ENCODE results near the gene DOCK7. TPM values are rescaled to one million over a fixed set of nuclear protein-coding genes. Genes with fewer than 3 reads are reported as not detected.
A peak's percentile ranks its signal among the peaks of the same experiment; 100 is the strongest.
"Not testable (repeated sequence)": the region's sequence is repeated elsewhere in the genome, so short reads cannot be mapped to it uniquely, and the experiment has no call there.

DOCK7 gene
- polyA plus RNA-seq, 1 donor from 2014 or later = 4.9 TPM

DNA sequence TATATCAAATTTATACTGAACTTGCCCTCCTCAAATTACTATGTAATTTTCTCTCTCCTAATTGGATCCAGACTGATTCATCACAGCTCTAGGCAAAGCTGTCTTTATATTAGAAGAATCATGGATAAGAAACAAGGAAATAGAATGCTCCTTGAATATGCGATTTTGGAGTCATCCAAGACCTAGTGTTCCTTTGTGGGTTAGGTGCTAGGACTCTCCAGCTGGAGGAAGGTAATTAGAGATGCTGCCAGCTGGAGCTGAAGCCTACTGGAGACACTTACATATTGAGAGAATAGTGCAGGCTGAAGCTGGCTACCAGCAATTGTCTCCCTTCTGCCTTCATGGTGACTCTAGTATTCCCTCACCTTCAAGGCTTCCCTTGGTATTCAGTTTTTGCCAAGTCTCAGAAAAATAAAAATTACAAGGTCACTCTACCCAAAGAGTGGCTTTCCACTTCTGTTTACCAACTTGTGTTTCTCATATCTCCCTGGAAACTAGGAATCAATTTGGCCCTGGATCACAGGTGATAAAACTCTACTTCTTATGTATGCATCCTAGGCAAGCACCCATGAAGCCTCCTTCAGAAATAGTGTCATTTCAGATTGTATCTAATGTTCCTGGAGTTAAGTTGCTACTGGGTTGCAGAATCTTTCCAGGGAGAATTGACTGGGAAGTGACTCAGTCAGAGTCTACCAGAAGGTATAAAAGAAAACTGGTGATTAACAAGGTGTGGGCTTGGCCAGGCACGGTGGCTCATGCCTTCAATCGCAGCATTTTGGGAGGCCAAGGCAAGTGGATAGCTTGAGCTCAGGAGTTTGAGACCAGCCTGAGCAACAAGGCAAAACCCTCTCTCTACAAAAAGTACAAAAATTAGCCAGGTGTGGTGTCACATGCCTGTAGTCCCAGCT, 24.4 kb upstream of the DOCK7 start:
- Mint-ChIP-seq H3K4me1 (no peaks in the 10 kb centered on the region), H3K36me3 (no peaks in the 10 kb centered on the region), H3K27me3 (no peaks in the 10 kb centered on the region), H3K9me3 (no peaks in the 10 kb centered on the region), H3K4me3 (no peak overlapping the region), H3K27ac (no peak overlapping the region)

DNA sequence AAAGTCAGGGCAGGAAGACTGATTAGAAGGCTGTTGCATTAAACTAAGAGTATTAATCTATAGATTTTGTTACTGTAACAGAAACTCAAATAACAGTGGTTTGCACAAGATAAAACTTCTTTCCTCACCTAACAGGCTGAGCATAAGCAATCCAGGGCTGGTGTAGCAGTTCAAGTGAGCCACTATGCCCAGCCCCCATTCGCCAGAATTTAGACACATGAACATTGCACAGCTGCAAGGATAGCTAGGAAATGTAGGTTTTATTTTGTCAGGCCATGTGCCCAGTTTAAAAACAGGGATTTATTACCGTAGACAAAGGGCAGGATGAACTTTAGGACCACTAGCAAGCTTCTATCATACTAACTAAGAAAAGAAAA, 19.5 kb upstream of the DOCK7 start:
- Mint-ChIP-seq H3K36me3 (peaks cover 1% of the 10 kb centered on the region), H3K9me3 (no peaks in the 10 kb centered on the region), H3K4me3 (no peak overlapping the region), H3K27ac (no peak overlapping the region), H3K27me3 (no peaks in the 10 kb centered on the region), H3K4me1 (peaks cover 0 to 3% (median 0%) of the 10 kb centered on the region in 3 donors)

DNA sequence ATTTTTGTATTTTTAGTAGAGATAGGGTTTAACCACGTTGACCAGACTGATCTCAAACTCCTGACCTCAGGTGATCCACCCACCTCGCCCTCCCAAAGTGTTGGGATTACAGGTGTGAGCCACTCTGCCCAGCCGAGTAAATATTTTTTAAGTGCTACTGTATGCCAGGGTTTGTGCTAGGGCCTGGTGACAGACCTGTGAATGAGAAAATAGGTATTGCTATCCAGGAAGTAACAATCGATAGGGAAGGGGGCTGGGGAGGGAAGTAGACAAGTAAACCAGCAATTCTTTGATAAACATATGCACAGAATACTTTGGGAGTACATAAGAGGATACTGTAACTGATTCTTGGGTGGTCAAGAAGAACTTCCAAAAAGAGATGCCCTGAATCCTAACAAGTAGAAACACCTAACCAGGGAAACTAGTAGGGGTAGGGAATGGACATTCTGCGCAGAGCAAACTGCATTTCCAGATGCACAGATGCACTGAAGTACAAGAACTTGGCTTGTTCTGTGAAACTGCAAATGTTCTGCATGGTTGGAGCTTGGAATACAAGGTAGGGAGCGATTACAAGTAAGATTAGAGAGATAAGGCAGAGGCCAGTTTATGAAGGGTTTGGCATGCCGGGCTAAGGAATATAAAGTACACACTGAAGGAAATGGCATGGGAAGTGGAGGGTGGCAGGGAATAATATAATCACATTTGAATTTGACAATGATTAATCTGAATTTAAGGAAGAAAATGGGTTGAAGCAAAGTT, 19.0 kb upstream of the DOCK7 start:
- no peak overlapping the region for H3K4me3 Mint-ChIP-seq
- no peaks in the 10 kb centered on the region for H3K27me3 Mint-ChIP-seq
- H3K4me1 Mint-ChIP-seq = peaks cover 0 to 3% (median 0%) of the 10 kb centered on the region in 3 donors
- peaks cover 1% of the 10 kb centered on the region for H3K36me3 Mint-ChIP-seq
- H3K9me3 Mint-ChIP-seq = no peaks in the 10 kb centered on the region
- no peak overlapping the region for H3K27ac Mint-ChIP-seq

DNA sequence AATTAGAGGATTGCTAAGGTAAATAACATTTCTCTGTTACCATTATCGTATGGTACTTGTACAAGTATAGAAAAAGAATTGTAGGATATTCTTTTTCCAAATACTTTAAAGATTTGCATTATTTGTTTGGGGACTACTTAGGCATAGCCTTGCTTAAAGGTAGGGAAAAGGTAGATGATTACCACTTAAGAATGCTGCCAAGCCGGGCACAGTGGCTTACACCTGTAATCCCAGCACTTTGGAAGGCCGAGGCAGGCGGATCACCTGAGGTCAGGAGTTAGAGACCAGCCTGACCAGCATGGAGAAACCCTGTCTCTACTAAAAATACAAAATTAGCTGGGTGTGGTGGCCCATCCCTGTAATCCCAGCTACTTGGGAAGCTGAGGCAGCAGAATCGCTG, 10.0 kb upstream of the DOCK7 start:
- not testable (repeated sequence) for H3K9me3 Mint-ChIP-seq, H3K27me3 Mint-ChIP-seq, H3K36me3 Mint-ChIP-seq, H3K27ac Mint-ChIP-seq, H3K4me3 Mint-ChIP-seq, H3K4me1 Mint-ChIP-seq

DNA sequence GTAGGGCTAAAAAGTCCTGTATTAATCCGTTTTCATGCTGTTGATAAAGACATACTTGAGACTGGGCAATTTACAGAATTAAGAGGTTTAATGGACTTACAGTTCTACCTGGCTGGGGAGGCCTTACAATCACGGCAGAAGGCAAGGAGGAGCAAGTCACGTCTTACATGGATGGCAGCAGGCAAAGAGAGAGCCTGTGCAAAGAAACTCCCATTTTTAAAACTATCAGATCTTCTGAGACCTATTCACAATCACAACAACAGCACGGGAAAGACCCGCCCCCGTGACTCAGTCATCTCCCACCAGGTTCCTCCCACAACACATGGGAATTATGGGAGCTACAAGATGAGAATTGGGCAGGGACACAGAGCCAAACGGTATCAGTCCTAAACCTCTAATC, 6.3 kb upstream of the DOCK7 start:
- not testable (repeated sequence) for H3K36me3 Mint-ChIP-seq, H3K27me3 Mint-ChIP-seq, H3K9me3 Mint-ChIP-seq, H3K4me3 Mint-ChIP-seq, H3K27ac Mint-ChIP-seq, H3K4me1 Mint-ChIP-seq

DNA sequence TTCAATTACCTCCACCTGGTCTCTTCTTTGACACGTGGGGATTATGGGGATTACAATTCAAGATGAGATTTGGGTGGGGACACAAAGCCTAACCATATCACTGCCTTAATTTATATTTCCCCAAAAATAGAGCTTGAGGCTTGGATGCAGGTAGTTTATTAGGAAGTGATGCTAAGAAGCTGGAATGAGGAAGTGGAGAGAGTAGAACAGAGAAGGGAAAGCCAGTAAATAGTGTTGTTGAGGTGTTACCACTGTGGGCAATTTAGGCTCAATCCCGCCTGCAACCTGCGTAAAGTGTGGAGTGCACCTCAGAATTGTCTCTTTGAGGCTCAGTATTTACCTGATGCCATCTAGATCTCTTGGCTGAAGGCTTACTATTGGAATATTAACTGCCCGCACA, 4.9 kb upstream of the DOCK7 start:
- Mint-ChIP-seq H3K27ac (no peak overlapping the region), H3K4me3 (no peak overlapping the region), H3K27me3 (no peaks in the 10 kb centered on the region), H3K4me1 (peaks cover 5 to 9% (median 7%) of the 10 kb centered on the region in 3 donors), H3K36me3 (peaks cover 3% of the 10 kb centered on the region), H3K9me3 (no peaks in the 10 kb centered on the region)

DNA sequence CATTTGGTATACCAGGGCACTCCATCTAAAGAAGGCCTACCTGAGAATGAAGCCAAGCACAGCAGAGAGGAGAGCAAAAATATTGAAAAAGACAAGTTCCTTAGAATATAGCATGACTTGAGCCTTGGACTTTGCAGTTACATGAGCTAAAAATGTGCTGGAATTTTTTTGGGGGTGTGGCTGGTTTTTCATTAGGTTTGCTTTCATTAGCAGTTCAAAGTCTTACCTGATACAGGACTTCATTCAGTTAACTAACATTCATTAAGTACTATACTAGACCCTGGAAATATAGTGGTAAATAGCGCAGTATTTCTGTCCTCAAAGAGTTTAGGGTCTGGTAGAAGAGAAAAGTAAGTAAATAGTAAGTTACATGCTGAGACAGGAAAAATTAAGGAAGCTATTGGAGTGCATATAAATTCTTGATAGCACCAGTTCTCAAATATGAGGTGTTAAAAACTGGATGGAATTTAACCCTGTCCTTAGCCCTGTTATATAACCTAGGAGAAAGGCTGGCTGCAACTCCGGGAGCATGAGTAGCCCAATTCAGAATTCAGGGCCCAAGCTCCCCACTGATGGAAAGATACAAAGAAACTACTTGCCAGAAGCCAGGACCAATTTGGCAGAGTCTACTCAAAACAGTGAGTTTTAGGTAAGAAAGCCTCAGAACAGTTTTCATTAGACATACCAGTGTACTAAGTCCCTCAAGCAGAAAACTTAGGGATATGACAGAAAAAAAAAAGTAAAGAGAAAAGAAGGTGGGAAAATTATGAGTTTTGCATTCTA, 3.1 kb upstream of the DOCK7 start:
- H3K27ac Mint-ChIP-seq = no peak overlapping the region
- H3K36me3 Mint-ChIP-seq = no peaks in the 10 kb centered on the region
- no peaks in the 10 kb centered on the region for H3K9me3 Mint-ChIP-seq
- H3K27me3 Mint-ChIP-seq = peaks cover 2% of the 10 kb centered on the region
- peak overlapping the region in 1 of 4 donors; percentile 64 for H3K4me3 Mint-ChIP-seq
- peaks cover 2 to 19% (median 13%) of the 10 kb centered on the region in 3 donors for H3K4me1 Mint-ChIP-seq

DNA sequence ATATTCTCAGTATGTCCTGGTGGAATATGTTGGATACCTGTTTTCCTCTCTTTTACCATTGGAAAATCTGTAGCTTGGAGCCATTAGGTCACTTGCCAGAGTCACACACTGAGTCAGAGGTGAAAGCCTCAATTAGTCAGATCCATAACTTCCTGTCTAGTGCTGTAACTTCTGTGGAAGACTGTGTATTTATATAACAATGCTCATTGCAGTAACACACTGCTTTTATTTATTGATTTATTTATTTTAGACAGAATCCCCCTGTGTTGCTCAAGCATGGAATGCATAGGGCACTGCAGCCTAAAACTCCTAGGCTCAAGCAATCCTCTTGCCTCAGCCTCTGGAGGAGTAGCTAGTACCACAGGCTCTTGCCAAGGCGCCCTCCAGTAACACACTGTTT, 1.3 kb upstream of the DOCK7 start:
- Mint-ChIP-seq H3K36me3 (no peaks in the 10 kb centered on the region), H3K27me3 (peaks cover 2% of the 10 kb centered on the region), H3K9me3 (no peaks in the 10 kb centered on the region), H3K4me3 (peak overlapping the region in 2 of 4 donors; percentile 84 to 98), H3K4me1 (peaks cover 6 to 27% (median 21%) of the 10 kb centered on the region in 3 donors), H3K27ac (no peak overlapping the region)

DNA sequence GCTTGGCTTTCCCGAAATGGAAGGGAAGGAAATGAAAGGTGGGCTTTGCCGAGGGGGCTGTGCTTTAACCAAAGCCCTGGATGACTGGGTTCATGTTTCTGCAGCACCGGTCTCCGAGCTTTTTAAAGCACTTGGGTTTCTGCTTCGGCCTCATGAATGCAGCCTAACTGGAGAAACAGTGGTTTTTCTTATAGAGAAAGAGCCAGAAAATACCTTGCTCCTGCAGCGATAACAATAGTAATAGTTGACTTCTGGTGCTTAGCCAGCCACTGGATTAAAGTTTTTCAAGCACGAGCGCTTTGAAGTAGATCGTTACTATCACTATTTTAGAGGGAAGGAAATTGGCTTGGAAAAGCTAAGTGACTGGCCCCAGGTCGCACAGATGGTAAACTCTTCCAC, 500 bp upstream of the DOCK7 start:
- peak overlapping the region; percentile 70 to 89 (median 76) for H3K27ac Mint-ChIP-seq
- no peaks in the 10 kb centered on the region for H3K9me3 Mint-ChIP-seq
- H3K4me1 Mint-ChIP-seq = peaks cover 6 to 27% (median 21%) of the 10 kb centered on the region in 3 donors
- H3K27me3 Mint-ChIP-seq = peaks cover 2% of the 10 kb centered on the region
- no peaks in the 10 kb centered on the region for H3K36me3 Mint-ChIP-seq
- H3K4me3 Mint-ChIP-seq = peak overlapping the region; percentile 92 to 98 (median 95)

DNA sequence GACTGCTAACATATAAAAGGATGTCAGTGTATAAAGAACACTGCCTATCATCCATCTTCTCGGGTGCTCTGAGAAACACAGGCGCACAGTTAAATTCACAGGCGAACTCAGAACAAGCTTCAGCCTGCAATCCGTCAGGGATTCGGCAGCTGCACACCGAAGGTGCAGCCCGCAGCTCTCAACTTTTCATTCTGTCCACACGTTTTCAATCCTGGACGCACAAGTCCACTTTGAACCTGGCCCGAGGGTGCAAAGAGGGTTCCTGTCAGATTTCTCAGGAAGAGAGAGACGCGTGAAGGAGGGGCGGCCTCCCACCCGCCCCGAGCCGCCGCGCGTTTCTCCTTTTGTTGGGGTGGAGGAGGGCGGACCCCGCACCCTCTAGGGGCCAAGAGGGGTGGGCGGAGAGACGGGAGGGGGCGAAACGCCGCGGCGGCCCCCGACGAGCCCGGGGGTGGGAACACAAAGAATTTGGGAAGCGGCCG, 724 bp downstream of the DOCK7 start:
- Mint-ChIP-seq H3K4me1 (peaks cover 6 to 27% (median 21%) of the 10 kb centered on the region in 3 donors), H3K36me3 (no peaks in the 10 kb centered on the region), H3K27ac (peak overlapping the region; percentile 84 to 97 (median 95)), H3K9me3 (no peaks in the 10 kb centered on the region), H3K27me3 (peaks cover 2% of the 10 kb centered on the region), H3K4me3 (peak overlapping the region; percentile 97 to 98 (median 98))

DNA sequence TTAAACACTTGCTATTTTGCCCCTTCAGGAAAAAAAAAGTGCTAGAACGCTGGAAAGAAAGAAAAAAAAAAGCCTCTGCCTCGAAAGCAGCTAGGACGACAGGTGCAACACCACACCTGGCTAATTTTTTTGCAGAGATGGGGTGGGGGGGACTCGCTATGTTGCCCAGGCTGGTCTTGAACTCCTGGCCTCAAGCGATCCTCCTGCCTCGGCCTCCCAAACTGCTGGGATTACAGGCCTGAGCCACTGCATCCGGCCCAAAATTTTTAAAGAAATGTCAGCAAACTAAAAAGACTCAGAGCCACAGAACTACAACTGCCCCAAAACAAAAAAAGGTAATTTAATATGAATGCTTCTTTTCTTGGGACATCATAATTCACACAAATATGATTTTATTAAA, 1.4 kb downstream of the DOCK7 start:
- Mint-ChIP-seq H3K4me3 (peak overlapping the region; percentile 97 to 98 (median 98)), H3K27me3 (peaks cover 2% of the 10 kb centered on the region), H3K4me1 (peaks cover 6 to 27% (median 21%) of the 10 kb centered on the region in 3 donors), H3K27ac (peak overlapping the region in 2 of 3 donors; percentile 84 to 95), H3K9me3 (no peaks in the 10 kb centered on the region), H3K36me3 (no peaks in the 10 kb centered on the region)

DNA sequence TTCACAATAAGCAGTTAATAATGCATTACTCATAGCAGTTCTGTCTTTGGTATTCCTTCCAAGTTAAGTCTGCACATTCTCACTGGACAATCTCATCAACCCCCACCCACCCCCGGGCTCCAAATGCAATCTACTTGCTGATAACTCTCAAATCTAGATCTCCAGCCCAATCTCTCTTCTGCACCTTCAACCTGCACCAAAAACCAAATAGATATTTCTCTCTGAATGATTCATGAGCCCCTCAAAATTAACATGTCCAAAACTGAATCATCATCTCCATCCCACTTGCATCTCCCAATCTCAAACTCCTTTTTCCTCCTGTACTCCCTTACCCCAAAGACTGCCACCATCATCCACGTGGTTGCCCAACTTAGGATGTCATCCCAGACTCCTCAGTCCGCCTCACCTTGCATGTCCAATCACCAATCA, 2.7 kb downstream of the DOCK7 start:
- peaks cover 2% of the 10 kb centered on the region for H3K27me3 Mint-ChIP-seq
- H3K4me3 Mint-ChIP-seq = peak overlapping the region in 3 of 4 donors; percentile 48 to 67 (median 54)
- H3K27ac Mint-ChIP-seq = peak overlapping the region in 1 of 3 donors; percentile 2
- no peaks in the 10 kb centered on the region for H3K9me3 Mint-ChIP-seq
- H3K36me3 Mint-ChIP-seq = no peaks in the 10 kb centered on the region
- H3K4me1 Mint-ChIP-seq = peaks cover 6 to 26% (median 21%) of the 10 kb centered on the region in 3 donors

DNA sequence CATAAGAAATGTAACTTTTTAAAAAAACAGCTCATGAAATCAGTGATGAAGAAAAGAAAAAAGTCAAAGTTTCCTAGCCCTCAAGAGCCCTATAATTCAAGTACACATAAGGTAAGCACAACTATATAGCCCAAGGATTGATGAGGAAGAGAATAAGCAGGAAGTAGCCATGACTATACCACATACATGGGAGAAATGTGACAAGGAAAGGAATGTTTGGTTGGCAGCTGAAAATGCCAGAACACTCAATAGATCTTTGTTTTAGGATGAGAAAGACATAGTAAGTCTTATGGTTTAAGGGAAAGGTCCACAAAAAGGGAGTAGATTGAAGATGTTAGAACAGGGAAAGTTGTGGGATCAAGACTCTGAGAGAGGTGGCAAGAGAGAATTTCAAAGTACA, 5.7 kb downstream of the DOCK7 start:
- H3K27me3 Mint-ChIP-seq = peaks cover 2% of the 10 kb centered on the region
- peaks cover 4 to 17% (median 13%) of the 10 kb centered on the region in 3 donors for H3K4me1 Mint-ChIP-seq
- H3K36me3 Mint-ChIP-seq = no peaks in the 10 kb centered on the region
- H3K4me3 Mint-ChIP-seq = no peak overlapping the region
- peaks cover 0 to 2% (median 0%) of the 10 kb centered on the region in 3 donors for H3K9me3 Mint-ChIP-seq
- no peak overlapping the region for H3K27ac Mint-ChIP-seq

DNA sequence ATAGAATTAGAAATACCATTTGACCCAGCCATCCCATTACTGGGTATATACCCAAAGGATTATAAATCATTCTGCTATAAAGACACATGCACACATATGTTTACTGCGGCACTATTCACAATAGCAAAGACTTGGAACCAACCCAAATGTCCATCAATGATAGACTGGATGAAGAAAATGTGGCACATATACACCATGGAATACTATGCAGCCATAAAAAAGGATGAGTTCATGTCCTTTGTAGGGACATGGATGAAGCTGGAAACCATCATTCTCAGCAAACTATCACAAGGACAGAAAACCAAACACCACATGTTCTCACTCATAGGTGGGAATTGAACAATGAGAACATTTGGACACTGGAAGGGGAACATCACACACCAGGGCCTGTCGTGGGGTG, 7.2 kb downstream of the DOCK7 start:
- not testable (repeated sequence) for H3K9me3 Mint-ChIP-seq, H3K27ac Mint-ChIP-seq, H3K36me3 Mint-ChIP-seq, H3K27me3 Mint-ChIP-seq, H3K4me3 Mint-ChIP-seq
- H3K4me1 Mint-ChIP-seq = peaks cover 4 to 10% (median 8%) of the 10 kb centered on the region in 3 donors

DNA sequence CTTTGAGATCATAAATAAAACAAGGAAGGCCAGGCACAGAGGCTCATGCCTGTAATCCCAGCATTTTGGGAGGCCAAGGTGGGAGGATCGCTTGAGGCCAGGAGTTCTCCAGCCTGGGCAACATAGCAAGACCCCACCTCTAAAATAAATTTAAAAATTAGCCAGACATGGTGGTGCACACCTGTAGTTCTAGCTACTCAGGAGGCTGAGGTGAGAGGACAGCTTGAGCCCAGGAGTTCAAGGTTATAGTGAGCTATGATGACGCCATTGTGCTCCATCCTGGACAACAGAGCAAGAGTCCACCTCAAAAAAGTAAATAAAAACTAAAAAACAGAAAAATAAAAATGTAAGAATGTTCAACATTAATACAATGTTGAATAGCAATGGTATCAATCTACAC, 10.4 kb downstream of the DOCK7 start:
- H3K9me3 Mint-ChIP-seq, H3K36me3 Mint-ChIP-seq, H3K4me1 Mint-ChIP-seq, H3K27me3 Mint-ChIP-seq, H3K4me3 Mint-ChIP-seq: not testable (repeated sequence)
- peak overlapping the region in 1 of 3 donors; percentile 47 for H3K27ac Mint-ChIP-seq

Data from IgD-negative memory B cell (primary cell).